Measurements from ENCODE around the gene MYL7. TPM values are rescaled to one million over a fixed set of nuclear protein-coding genes. Genes with fewer than 3 reads are reported as not detected.

The MYL7 gene
- total and polyA plus RNA-seq, 2 of the 13 experiments (the other 11 are each of a cell fraction or from before 2014, with no cell fraction given) = 1.8 TPM; not detected in 1

GRCh38 chr7:44100458-44101302, 40.5 kb downstream of the MYL7 start (continued):
- TF ChIP-seq FOXA3 (CRISPR knock-in tag; IDR thresholded peaks at IDR 0.05) (peak; percentile 76), ZSCAN31 (CRISPR knock-in tag; IDR thresholded peaks at IDR 0.05; ENCODE audit: low read depth) (no peak), ZNF501 (CRISPR knock-in tag; IDR thresholded peaks at IDR 0.05) (peak; percentile 27; the same call in 1 of the 2 replicates), TFAP4 (IDR thresholded peaks at IDR 0.05; ENCODE audit: borderline replicate concordance, low read depth) (peak; percentile 91; the same call in 1 of the 2 replicates), KDM5B (CRISPR knock-in tag; IDR thresholded peaks at IDR 0.05; ENCODE audit: borderline replicate concordance) (peak; percentile 77; the same call in 1 of the 2 replicates), MAX (IDR thresholded peaks at IDR 0.05) (peak; percentile 27; the same call in 1 of the 2 replicates), TAF1 (CRISPR knock-in tag; IDR thresholded peaks at IDR 0.05) (peak; percentile 29; the same call in 1 of the 2 replicates), ZNF687 (CRISPR knock-in tag; IDR thresholded peaks at IDR 0.05) (0 out of 2 replicates have a peak, but pooled peaks have one; percentile 71), ZNF281 (CRISPR knock-in tag; IDR thresholded peaks at IDR 0.05; ENCODE audit: borderline replicate concordance) (peak; percentile 55; the same call in 1 of the 2 replicates), CBX2 (IDR thresholded peaks at IDR 0.05; ENCODE audit: low read depth, low read length) (no peak), CBX2 (CRISPR knock-in tag; IDR thresholded peaks at IDR 0.05; ENCODE audit: low read depth) (peak; percentile 20; the same call in 1 of the 2 replicates), ATF7-NPFF (CRISPR knock-in tag; IDR thresholded peaks at IDR 0.05; ENCODE audit: low read depth) (0 out of 2 replicates have a peak, but pooled peaks have one; percentile 34), ZC3H4 (CRISPR knock-in tag; IDR thresholded peaks at IDR 0.05; ENCODE audit: borderline replicate concordance) (no peak), CAMTA2 (CRISPR knock-in tag; IDR thresholded peaks at IDR 0.05; ENCODE audit: borderline replicate concordance) (0 out of 2 replicates have a peak, but pooled peaks have one; percentile 41), ARNT2 (CRISPR knock-in tag; IDR thresholded peaks at IDR 0.05; ENCODE audit: low read depth) (peak; percentile 57; the same call in 1 of the 2 replicates), POGZ (CRISPR knock-in tag; IDR thresholded peaks at IDR 0.05) (0 out of 2 replicates have a peak, but pooled peaks have one; percentile 22), TEAD3 (CRISPR knock-in tag; optimal IDR thresholded peaks at IDR 0.05; ENCODE audit: borderline replicate concordance) (peak; percentile 26), ZNF639 (CRISPR knock-in tag; conservative IDR thresholded peaks at IDR 0.05) (no peak), ELF3 (CRISPR knock-in tag; IDR thresholded peaks at IDR 0.05) (peak; percentile 77)
